HEK293 (cell line): ENCODE data around the gene C2orf81.

ENCODE experiments used
- ELK4 ChIP-seq: IDR thresholded peaks from 2 replicates; pipeline ENCODE4 v1.6.1; 2011; ENCODE audit warnings: mild to moderate bottlenecking, low read depth, low read length, borderline replicate concordance
- HIC1 ChIP-seq: fragments of 450-650 bp; formaldehyde crosslinking; IDR thresholded peaks from 2 replicates; pipeline ENCODE4 v1.5.1; 2016; ENCODE audit warnings: missing biosample characterization, missing genetic modification characterization
- HOXD13 ChIP-seq: sonication (generic); formaldehyde crosslinking; IDR thresholded peaks from 2 replicates; pipeline ENCODE4 v1.8.0; 2022; ENCODE audit warnings: missing genetic modification reagents, borderline replicate concordance
- KLF7 ChIP-seq: fragments of 450-650 bp; formaldehyde crosslinking; IDR thresholded peaks from 2 replicates; pipeline ENCODE4 v1.5.1; 2016; ENCODE audit warnings: missing biosample characterization, missing genetic modification characterization, borderline replicate concordance
- MEIS1 ChIP-seq: sonication (generic); formaldehyde crosslinking; IDR thresholded peaks from 2 replicates; pipeline ENCODE4 v1.8.1; 2022; ENCODE audit warnings: missing genetic modification reagents, mild to moderate bottlenecking, borderline replicate concordance
- PRDM1 ChIP-seq: fragments of 450-650 bp; formaldehyde crosslinking; IDR thresholded peaks from 2 replicates; pipeline ENCODE4; 2016; ENCODE audit warnings: missing biosample characterization, missing genetic modification characterization
- PRDM10 ChIP-seq: fragments of 450-650 bp; formaldehyde crosslinking; IDR thresholded peaks from 2 replicates; pipeline ENCODE4 v1.5.1; 2016; ENCODE audit warnings: missing biosample characterization, missing genetic modification characterization
- SALL2 ChIP-seq: fragments of 450-650 bp; formaldehyde crosslinking; IDR thresholded peaks from 2 replicates; pipeline ENCODE4 v1.5.0; 2017; ENCODE audit warnings: missing biosample characterization, mild to moderate bottlenecking, missing genetic modification characterization, borderline replicate concordance
- SCRT1 ChIP-seq: fragments of 450-650 bp; formaldehyde crosslinking; IDR thresholded peaks from 2 replicates; pipeline ENCODE4 v1.5.1; 2016; ENCODE audit warnings: missing biosample characterization, missing genetic modification characterization, borderline replicate concordance
- SCRT2 ChIP-seq: fragments of 450-650 bp; formaldehyde crosslinking; IDR thresholded peaks from 2 replicates; pipeline ENCODE4 v1.5.1; 2016; ENCODE audit warnings: missing biosample characterization, missing genetic modification characterization
- SP2 ChIP-seq: fragments of 450-650 bp; formaldehyde crosslinking; IDR thresholded peaks from 2 replicates; pipeline ENCODE4 v1.5.1; 2016; ENCODE audit warnings: missing biosample characterization, missing genetic modification characterization
- SP7 ChIP-seq: fragments of 450-650 bp; formaldehyde crosslinking; IDR thresholded peaks from 2 replicates; pipeline ENCODE4 v1.5.1; 2016; ENCODE audit warnings: missing biosample characterization, missing genetic modification characterization
- YY1 ChIP-seq: fragments of 450-650 bp; formaldehyde crosslinking; IDR thresholded peaks from 2 replicates; pipeline ENCODE4 v1.5.1; 2018; ENCODE audit warnings: missing biosample characterization, missing genetic modification characterization
- YY2 ChIP-seq: fragments of 450-650 bp; formaldehyde crosslinking; IDR thresholded peaks from 2 replicates; pipeline ENCODE4 v1.5.1; 2016; ENCODE audit warnings: missing biosample characterization, missing genetic modification characterization
- ZBTB17 ChIP-seq: fragments of 450-650 bp; formaldehyde crosslinking; IDR thresholded peaks from 2 replicates; pipeline ENCODE4 v1.5.1; 2016; ENCODE audit warnings: missing biosample characterization, missing genetic modification characterization
- ZBTB26 ChIP-seq: fragments of 450-650 bp; formaldehyde crosslinking; optimal IDR thresholded peaks from 2 replicates; pipeline ENCODE3; 2016; ENCODE audit warnings: missing biosample characterization, mild to moderate bottlenecking, missing genetic modification characterization
- ZBTB7A ChIP-seq: fragments of 450-650 bp; formaldehyde crosslinking; IDR thresholded peaks from 2 replicates; pipeline ENCODE4 v1.5.1; 2016; ENCODE audit warnings: low read depth, missing biosample characterization, missing genetic modification characterization
- ZNF114 ChIP-seq: fragments of 450-650 bp; formaldehyde crosslinking; IDR thresholded peaks from 2 replicates; pipeline ENCODE4 v1.5.0; 2017; ENCODE audit warnings: missing biosample characterization, missing genetic modification characterization
- ZNF121 ChIP-seq: fragments of 450-650 bp; formaldehyde crosslinking; IDR thresholded peaks from 2 replicates; pipeline ENCODE4 v1.5.1; 2016; ENCODE audit warnings: missing biosample characterization, missing genetic modification characterization
- ZNF223 ChIP-seq: fragments of 450-650 bp; formaldehyde crosslinking; IDR thresholded peaks from 2 replicates; pipeline ENCODE4 v1.5.1; 2016; ENCODE audit warnings: missing biosample characterization, missing genetic modification characterization
- ZNF239 ChIP-seq: fragments of 450-650 bp; formaldehyde crosslinking; IDR thresholded peaks from 2 replicates; pipeline ENCODE4 v1.5.1; 2016; ENCODE audit warnings: missing biosample characterization, missing genetic modification characterization
- ZNF302 ChIP-seq: fragments of 450-650 bp; formaldehyde crosslinking; IDR thresholded peaks from 2 replicates; pipeline ENCODE4 v1.5.1; 2016; ENCODE audit warnings: missing biosample characterization, missing genetic modification characterization, low read depth
- ZNF335 ChIP-seq: fragments of 450-650 bp; formaldehyde crosslinking; conservative IDR thresholded peaks from 2 replicates; pipeline ENCODE4 v1.5.1; 2016; ENCODE audit warnings: missing biosample characterization, missing genetic modification characterization
- ZNF341 ChIP-seq: fragments of 450-650 bp; formaldehyde crosslinking; IDR thresholded peaks from 2 replicates; pipeline ENCODE4; 2016; ENCODE audit warnings: low read depth, missing biosample characterization, missing genetic modification characterization
- ZNF398 ChIP-seq: fragments of 450-650 bp; formaldehyde crosslinking; IDR thresholded peaks from 2 replicates; pipeline ENCODE4 v1.5.1; 2017; ENCODE audit warnings: missing biosample characterization, missing genetic modification characterization
- ZNF513 ChIP-seq: fragments of 450-650 bp; IDR thresholded peaks from 2 replicates; pipeline ENCODE4 v1.5.1; 2018; ENCODE audit warnings: missing biosample characterization, missing genetic modification characterization
- ZNF621 ChIP-seq: fragments of 450-650 bp; formaldehyde crosslinking; IDR thresholded peaks from 2 replicates; pipeline ENCODE4 v1.5.1; 2017; ENCODE audit warnings: missing biosample characterization, missing genetic modification characterization
- ZNF629 ChIP-seq: fragments of 450-650 bp; formaldehyde crosslinking; IDR thresholded peaks from 2 replicates; pipeline ENCODE4 v1.5.1; 2017; ENCODE audit warnings: missing biosample characterization, missing genetic modification characterization

C2orf81 gene

GRCh38 chr2:74391580-74392448 is 29.6 kb downstream of the C2orf81 start (continued):
- TF ChIP-seq ZNF513 (tag by site-specific recombination) (no peak), ZBTB26 (peak; percentile 28), HIC1 (tag by site-specific recombination) (no peak), SP2 (tag by site-specific recombination) (peak; percentile 42), ZNF223 (tag by site-specific recombination) (no peak), ZNF302 (tag by site-specific recombination) (no peak), ZBTB17 (peak; percentile 40; the same call in 1 of the 2 replicates), ZNF335 (tag by site-specific recombination) (peak; percentile 100), ZNF398 (tag by site-specific recombination) (no peak), SP7 (tag by site-specific recombination) (peak; percentile 65), PRDM10 (tag by site-specific recombination) (no peak; the same call in 1 of the 2 replicates), PRDM1 (tag by site-specific recombination) (no peak), ZBTB7A (tag by site-specific recombination) (no peak), ZNF341 (tag by site-specific recombination) (no peak), SCRT1 (tag by site-specific recombination) (no peak), SALL2 (no peak), ZNF239 (tag by site-specific recombination) (no peak), YY1 (tag by site-specific recombination) (0 out of 2 replicates have a peak, but pooled peaks have one; percentile 24), KLF7 (tag by site-specific recombination) (peak; percentile 58; the same call in 1 of the 2 replicates), MEIS1 (CRISPR knock-in tag) (no peak), ZNF121 (tag by site-specific recombination) (no peak), ELK4 (no peak), ZNF629 (tag by site-specific recombination) (0 out of 2 replicates have a peak, but pooled peaks have one; percentile 12), SCRT2 (peak; percentile 66; the same call in 1 of the 2 replicates), YY2 (no peak), ZNF621 (tag by site-specific recombination) (no peak), HOXD13 (CRISPR knock-in tag) (no peak), ZNF114 (tag by site-specific recombination) (no peak)
